Thyroid gland (tissue), 4 donors: ENCODE data around the gene SLC25A36.

Source experiments
- CTCF ChIP-seq, 6 experiments: fragments of 200-600 bp in 3 of 6; fragments of 450-650 bp in 3 of 6; sonication (generic) in 3 of 6; IDR thresholded peaks; one replicate each; pipeline ENCODE4 v1.5.1; 2016 to 2019; ENCODE audit warnings: antibody characterized with exemption in 6 of 6, mild to moderate bottlenecking in 2 of 6, inconsistent platforms in 1 of 6, moderate library complexity in 1 of 6
- POLR2A ChIP-seq, 2 donors: fragments of 450-650 bp; IDR thresholded peaks; one replicate each; pipeline ENCODE4 v1.6.1; 2017; ENCODE audit warnings: antibody characterized with exemption in 2 of 2, mild to moderate bottlenecking in 2 of 2, moderate library complexity in 1 of 2

GRCh38 chr3:140931801-140932200, 9.8 kb upstream of the SLC25A36 start:
- TF ChIP-seq POLR2A (IDR thresholded peaks at IDR 0.05) (no peak), CTCF (IDR thresholded peaks at IDR 0.05) (no peak)
